H9 (cell line): ENCODE measurements around the gene HS3ST6. TPM values are rescaled to one million over a fixed set of nuclear protein-coding genes. Genes with fewer than 3 reads are reported as not detected.
A peak's percentile ranks its signal among the peaks of the same experiment; 100 is the strongest.

Experiments used
- DNase-seq: peaks from one replicate; pipeline ENCODE4 v3.0.0-alpha.2; 2017
- H2AFZ ChIP-seq: one replicate; pipeline ENCODE4 v1.6.1; 2013; ENCODE audit warnings: mild to moderate bottlenecking, low read length, control low read depth, moderate library complexity
- H2AK5ac ChIP-seq: 2 replicates; pipeline ENCODE4 v1.6.1; 2013; ENCODE audit warnings: low read length, control low read depth, mixed read lengths; ENCODE audit not compliant: insufficient read length
- H2BK120ac ChIP-seq: one replicate; pipeline ENCODE4 v1.6.1; 2013; ENCODE audit warnings: low read depth, mild to moderate bottlenecking, low read length, control low read depth, inconsistent platforms; ENCODE audit not compliant: poor library complexity, severe bottlenecking
- H2BK12ac ChIP-seq: 2 replicates; pipeline ENCODE4 v1.6.1; 2013; ENCODE audit warnings: low read length, control low read depth, mixed read lengths, low read depth; ENCODE audit not compliant: insufficient read length
- H2BK15ac ChIP-seq: 2 replicates; pipeline ENCODE4 v1.6.1; 2013; ENCODE audit warnings: low read depth, low read length, control low read depth
- H2BK20ac ChIP-seq: one replicate; pipeline ENCODE4 v1.6.1; 2013; ENCODE audit warnings: low read depth, mild to moderate bottlenecking, low read length, control low read depth, inconsistent platforms; ENCODE audit not compliant: poor library complexity, severe bottlenecking
- H2BK5ac ChIP-seq: 2 replicates; pipeline ENCODE4 v1.6.1; 2013; ENCODE audit warnings: low read length, control low read depth, mixed read lengths; ENCODE audit not compliant: insufficient read length
- H3K14ac ChIP-seq: 2 replicates; pipeline ENCODE4 v1.6.1; 2013; ENCODE audit warnings: low read length, control low read depth; ENCODE audit not compliant: insufficient read depth
- H3K18ac ChIP-seq: 2 replicates; pipeline ENCODE4 v1.6.1; 2013; ENCODE audit warnings: low read depth, mild to moderate bottlenecking, mixed read lengths, low read length, control low read depth; ENCODE audit not compliant: insufficient read length
- H3K23ac ChIP-seq: 2 replicates; pipeline ENCODE4 v1.6.1; 2013; ENCODE audit warnings: low read length, control low read depth, mixed read lengths, low read depth; ENCODE audit not compliant: insufficient read length
- H3K23me2 ChIP-seq: 2 replicates; pipeline ENCODE4 v1.6.1; 2013; ENCODE audit warnings: low read depth, mild to moderate bottlenecking, mixed read lengths, low read length, control low read depth; ENCODE audit not compliant: insufficient read length, poor library complexity, severe bottlenecking
- H3K27ac ChIP-seq: 2 replicates; pipeline ENCODE4 v1.5.1; 2013; ENCODE audit warnings: low read length, control low read depth, mixed read lengths, low read depth; ENCODE audit not compliant: insufficient read length
- H3K27me3 ChIP-seq: 2 replicates; pipeline ENCODE4 v1.6.1; 2013; ENCODE audit warnings: low read length, control low read depth, inconsistent platforms; ENCODE audit not compliant: insufficient read depth
- H3K4ac ChIP-seq: 2 replicates; pipeline ENCODE4 v1.6.1; 2013; ENCODE audit warnings: low read depth, mild to moderate bottlenecking, control low read depth, inconsistent platforms, low read length, moderate library complexity
- H3K4me1 ChIP-seq: 2 replicates; pipeline ENCODE4 v1.6.1; 2013; ENCODE audit warnings: low read length, control low read depth, inconsistent platforms; ENCODE audit not compliant: insufficient read depth
- H3K4me2 ChIP-seq: 2 replicates; pipeline ENCODE4 v1.6.1; 2013; ENCODE audit warnings: low read length, control low read depth, mixed read lengths; ENCODE audit not compliant: insufficient read length, insufficient read depth
- H3K56ac ChIP-seq: 2 replicates; pipeline ENCODE4 v1.6.1; 2013; ENCODE audit warnings: low read depth, mild to moderate bottlenecking, mixed read lengths, low read length, control low read depth; ENCODE audit not compliant: insufficient read length
- H3K79me1 ChIP-seq: 2 replicates; pipeline ENCODE4 v1.6.1; 2013; ENCODE audit warnings: low read depth, mild to moderate bottlenecking, moderate library complexity, low read length, control low read depth, inconsistent platforms; ENCODE audit not compliant: insufficient read depth, poor library complexity, severe bottlenecking
- H3K79me2 ChIP-seq: 2 replicates; pipeline ENCODE4 v1.6.1; 2013; ENCODE audit warnings: low read length, control low read depth, inconsistent platforms; ENCODE audit not compliant: insufficient read depth
- H3K9ac ChIP-seq: 2 replicates; pipeline ENCODE4 v1.6.1; 2013; ENCODE audit warnings: low read length, control low read depth, mixed read lengths; ENCODE audit not compliant: insufficient read length; ENCODE audit errors: extremely low read depth
- H3K9me3 ChIP-seq: one replicate; pipeline ENCODE4 v1.6.1; 2013; ENCODE audit warnings: low read depth, low read length, inconsistent platforms; ENCODE audit not compliant: control insufficient read depth
- H3T11ph ChIP-seq: one replicate; pipeline ENCODE4 v1.6.1; 2013; ENCODE audit warnings: mild to moderate bottlenecking, low read length, control low read depth, inconsistent platforms
- H4K20me1 ChIP-seq: one replicate; pipeline ENCODE4 v1.6.1; 2013; ENCODE audit not compliant: control insufficient read depth, insufficient read length, insufficient read depth
- H4K5ac ChIP-seq: 2 replicates; pipeline ENCODE4 v1.6.1; 2013; ENCODE audit warnings: low read depth, mild to moderate bottlenecking, mixed read lengths, low read length, control low read depth; ENCODE audit not compliant: insufficient read length
- H4K8ac ChIP-seq: replicated peaks from 2 replicates; pipeline ENCODE4 v1.6.1; 2013; ENCODE audit warnings: low read length, control low read depth, mixed read lengths, low read depth; ENCODE audit not compliant: insufficient read length
- H4K91ac ChIP-seq: 2 replicates; pipeline ENCODE4 v1.6.1; 2013; ENCODE audit warnings: low read depth, mild to moderate bottlenecking, moderate library complexity, mixed read lengths, low read length, control low read depth; ENCODE audit not compliant: insufficient read length
- H3K27ac Mint-ChIP-seq, 3 experiments: 2 replicates in 2 of 3; 3 replicates in 1 of 3; pipeline ENCODE4 v1.8.0; 2020 to 2021; ENCODE audit warnings: mixed read lengths in 3 of 3, mild to moderate bottlenecking in 1 of 3, moderate library complexity in 1 of 3
- H3K27me3 Mint-ChIP-seq: 2 replicates; pipeline ENCODE4 v1.8.0; 2021; ENCODE audit warnings: low read depth, mild to moderate bottlenecking, moderate library complexity, mixed read lengths
- H3K36me3 Mint-ChIP-seq, 3 experiments: 2 replicates in 2 of 3; 3 replicates in 1 of 3; pipeline ENCODE4 v1.8.0; 2020 to 2021; ENCODE audit warnings: low read depth in 3 of 3, mixed read lengths in 3 of 3; ENCODE audit not compliant: insufficient read depth in 1 of 3
- H3K4me1 Mint-ChIP-seq, 2 experiments: 2 replicates each; pipeline ENCODE4 v1.8.0; 2020; ENCODE audit warnings: mixed read lengths in 2 of 2
- H3K4me3 Mint-ChIP-seq, 2 experiments: 2 replicates in 1 of 2; 3 replicates in 1 of 2; pipeline ENCODE4 v1.8.0; 2020 to 2021; ENCODE audit warnings: mild to moderate bottlenecking in 2 of 2, mixed read lengths in 2 of 2, moderate library complexity in 1 of 2
- H3K9me3 Mint-ChIP-seq, 2 experiments: 2 replicates in 1 of 2; 3 replicates in 1 of 2; pipeline ENCODE4 v1.8.0; 2020; ENCODE audit warnings: mild to moderate bottlenecking in 2 of 2, mixed read lengths in 2 of 2, moderate library complexity in 1 of 2
- CTCF ChIP-seq: fragments of 200-600 bp; sonication (generic); conservative IDR thresholded peaks from 3 replicates; pipeline ENCODE4 v1.8.0; 2021; ENCODE audit warnings: antibody characterized with exemption, mild to moderate bottlenecking
- WGBS: extraction: QIAGEN DNeasy Blood & Tissue Kit; methylation state at CpG from one replicate; pipeline ENCODE4 v1.1.7; 2013; ENCODE audit warnings: missing lambda C conversion rate, low lambda C conversion rate, mixed read lengths; ENCODE audit not compliant: insufficient read length; ENCODE audit errors: extremely low coverage; 5-methylcytosine and 5-hydroxymethylcytosine counted together
- total RNA-seq: library from RNA; stranded (reverse); gene quantifications from 2 replicates; pipeline ENCODE4 v1.2.1, GENCODE V29; 2021

The HS3ST6 gene
- total RNA-seq, 1 experiment from 2014 or later: not detected

- H2AFZ ChIP-seq: peak within 1 kb of the TSS; percentile 66
- no peak within 1 kb of the TSS for H3K56ac ChIP-seq
- no peak within 1 kb of the TSS for H2BK20ac ChIP-seq
- H4K8ac ChIP-seq: no peak within 1 kb of the TSS
- no peaks in the 10 kb centered on the region for H4K20me1 ChIP-seq
- H2BK15ac ChIP-seq: no peak within 1 kb of the TSS
- no peak within 1 kb of the TSS for H2BK120ac ChIP-seq
- H3K4me1 ChIP-seq: no peaks in the 10 kb centered on the region
- no peak within 1 kb of the TSS for H4K5ac ChIP-seq
- no peak within 1 kb of the TSS for H3K23ac ChIP-seq
- Mint-ChIP-seq H3K27me3 (peaks cover 25% of the 10 kb centered on the region), H3K36me3 (peaks cover 27 to 37% (median 33%) of the 10 kb centered on the region in 3 experiments), H3K4me1 (peaks cover 25 to 42% of the 10 kb centered on the region in 2 experiments), H3K27ac (peak within 1 kb of the TSS; percentile 94 to 97 (median 96)), H3K9me3 (peaks cover 0 to 3% of the 10 kb centered on the region in 2 experiments; a peak in 1 of 5 replicates), H3K4me3 (peak within 1 kb of the TSS; percentile 91 to 96)
- peaks cover 11% of the 10 kb centered on the region for H3K79me2 ChIP-seq
- H3K27ac ChIP-seq: no peak within 1 kb of the TSS
- H3K23me2 ChIP-seq: peaks cover 17% of the 10 kb centered on the region
- peak within 1 kb of the TSS; percentile 86 for H3K9ac ChIP-seq
- no peak within 1 kb of the TSS for H3K4ac ChIP-seq
- no peaks in the 10 kb centered on the region for H3K27me3 ChIP-seq
- peak; percentile 42; the same call in 2 of the 3 replicates for TF ChIP-seq CTCF
- peak within 1 kb of the TSS; percentile 76 for H3K18ac ChIP-seq
- H3K4me2 ChIP-seq: peak within 1 kb of the TSS; percentile 79
- no peak within 1 kb of the TSS for H2BK5ac ChIP-seq
- WGBS: no CpG with 5 or more reads among the region's 79 CpGs
- H3T11ph ChIP-seq: no peak within 1 kb of the TSS
- H3K79me1 ChIP-seq: no peaks in the 10 kb centered on the region
- no peak within 1 kb of the TSS for H4K91ac ChIP-seq
- peak within 1 kb of the TSS; percentile 86; the same call in 1 of the 2 replicates for H3K14ac ChIP-seq
- H2AK5ac ChIP-seq: no peak within 1 kb of the TSS
- H2BK12ac ChIP-seq: no peak within 1 kb of the TSS
- DNase-seq: peak; percentile 88
- no peaks in the 10 kb centered on the region for H3K9me3 ChIP-seq
Observed at GRCh38 chr16:1959269-1960039, 41.2 kb upstream of the HS3ST6 start, which contains the start of gene NDUFB10. NDUFB10 (plus strand) TSS chr16:1959538; CDS start chr16:1959625, 87 bp downstream.
